ENCODE data around the gene TGFBR1. TPM values are rescaled to one million over a fixed set of nuclear protein-coding genes. Genes with fewer than 3 reads are reported as not detected.
A peak's percentile ranks its signal among the peaks of the same experiment; 100 is the strongest.

Gene TGFBR1
- 22.9 TPM for polyA plus RNA-seq (ENCODE audit: insufficient read length)

GRCh38 chr9:99104459-99105151, at the start of gene TGFBR1:
TGFBR1 (plus strand) TSS chr9:99105113; CDS start chr9:99105206, 93 bp downstream.
- peak; percentile 78 for DNase-seq (ENCODE audit: low read depth)

- no peak for DNase-seq (ENCODE audit: low read depth)
Measured at GRCh38 chr9:99055384-99055783, 49.5 kb upstream of the TGFBR1 start.

- no peak for DNase-seq (ENCODE audit: low read depth)
Measured at GRCh38 chr9:99056186-99056585, 48.7 kb upstream of the TGFBR1 start.

GRCh38 chr9:99056886-99057664, 47.8 kb upstream of the TGFBR1 start:
- no peak for DNase-seq (ENCODE audit: low read depth)

GRCh38 chr9:99057665-99058625, 47.0 kb upstream of the TGFBR1 start:
- DNase-seq (ENCODE audit: low read depth): no peak

- DNase-seq (ENCODE audit: low read depth): peak; percentile 24
Measured at GRCh38 chr9:99058964-99059921, 45.7 kb upstream of the TGFBR1 start.

- DNase-seq (ENCODE audit: low read depth): no peak
Measured at GRCh38 chr9:99060621-99061020, 44.3 kb upstream of the TGFBR1 start.

GRCh38 chr9:99062549-99062948, 42.4 kb upstream of the TGFBR1 start:
- DNase-seq (ENCODE audit: low read depth): no peak

- DNase-seq (ENCODE audit: low read depth): no peak
Measured at GRCh38 chr9:99063522-99063921, 41.4 kb upstream of the TGFBR1 start.

- no peak for DNase-seq (ENCODE audit: low read depth)
Measured at GRCh38 chr9:99066571-99066970, 38.3 kb upstream of the TGFBR1 start.

GRCh38 chr9:99069075-99069474, 35.8 kb upstream of the TGFBR1 start:
- no peak for DNase-seq (ENCODE audit: low read depth)

- no peak for DNase-seq (ENCODE audit: low read depth)
Measured at GRCh38 chr9:99069546-99069945, 35.4 kb upstream of the TGFBR1 start.

- no peak for DNase-seq (ENCODE audit: low read depth)
Measured at GRCh38 chr9:99070681-99071080, 34.2 kb upstream of the TGFBR1 start.

- no peak for DNase-seq (ENCODE audit: low read depth)
Measured at GRCh38 chr9:99071313-99072039, 33.4 kb upstream of the TGFBR1 start.

GRCh38 chr9:99072040-99072394, 32.9 kb upstream of the TGFBR1 start:
- DNase-seq (ENCODE audit: low read depth): no peak

GRCh38 chr9:99073347-99073746, 31.6 kb upstream of the TGFBR1 start:
- no peak for DNase-seq (ENCODE audit: low read depth)

- DNase-seq (ENCODE audit: low read depth): no peak
Measured at GRCh38 chr9:99073985-99074901, 30.7 kb upstream of the TGFBR1 start.

- no peak for DNase-seq (ENCODE audit: low read depth)
Measured at GRCh38 chr9:99074902-99075245, 30.0 kb upstream of the TGFBR1 start.

- DNase-seq (ENCODE audit: low read depth): no peak
Measured at GRCh38 chr9:99075246-99075912, 29.5 kb upstream of the TGFBR1 start.

Measured in forelimb muscle (tissue), 1 donor.